GM19397 (cell line): Measurements from ENCODE around the gene NUMB.

Experiments
- ATAC-seq: cut with Tn5 transposase; IDR thresholded peaks from one replicate; pipeline ENCODE4 v1.9.1; 2021; ENCODE audit warnings: mild to moderate bottlenecking, moderate library complexity; ENCODE audit not compliant: unreplicated experiment

The NUMB gene

DNA sequence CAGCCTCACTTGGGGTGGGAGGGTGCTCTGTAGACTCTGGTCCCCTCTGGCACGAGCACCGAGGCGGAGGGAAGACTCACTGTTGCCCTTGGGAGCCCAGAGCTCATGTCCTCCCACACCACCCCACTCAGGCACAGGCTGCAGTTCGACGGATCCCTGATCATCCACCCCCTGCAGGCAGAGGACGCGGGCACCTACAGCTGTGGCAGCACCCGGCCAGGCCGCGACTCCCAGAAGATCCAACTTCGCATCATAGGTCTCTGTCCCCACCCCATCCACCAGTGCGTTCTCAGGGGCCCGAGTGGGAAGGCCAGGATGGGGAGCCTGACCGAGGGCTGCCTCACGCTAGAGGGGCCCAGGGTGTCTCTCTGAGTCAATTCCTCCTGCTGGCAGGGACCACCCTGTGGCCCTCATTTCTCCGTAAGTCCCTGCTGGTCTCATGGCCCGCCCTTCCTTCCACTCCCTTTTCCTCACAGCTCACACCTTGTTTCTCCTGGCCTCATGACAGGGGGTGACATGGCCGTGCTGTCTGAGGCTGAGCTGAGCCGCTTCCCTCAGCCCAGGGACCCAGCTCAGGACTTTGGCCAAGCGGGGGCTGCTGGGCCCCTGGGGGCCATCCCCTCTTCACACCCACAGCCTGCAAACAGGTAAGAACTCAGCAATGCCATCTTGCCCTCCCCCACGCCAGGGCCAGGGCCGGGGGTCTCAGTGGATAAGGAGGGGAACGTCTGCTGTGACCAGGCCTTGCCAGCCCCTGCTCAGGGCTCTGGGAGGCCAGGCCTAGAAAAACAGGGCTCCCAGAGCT is 194.1 kb downstream of the NUMB start:
- ATAC-seq = no peak

DNA sequence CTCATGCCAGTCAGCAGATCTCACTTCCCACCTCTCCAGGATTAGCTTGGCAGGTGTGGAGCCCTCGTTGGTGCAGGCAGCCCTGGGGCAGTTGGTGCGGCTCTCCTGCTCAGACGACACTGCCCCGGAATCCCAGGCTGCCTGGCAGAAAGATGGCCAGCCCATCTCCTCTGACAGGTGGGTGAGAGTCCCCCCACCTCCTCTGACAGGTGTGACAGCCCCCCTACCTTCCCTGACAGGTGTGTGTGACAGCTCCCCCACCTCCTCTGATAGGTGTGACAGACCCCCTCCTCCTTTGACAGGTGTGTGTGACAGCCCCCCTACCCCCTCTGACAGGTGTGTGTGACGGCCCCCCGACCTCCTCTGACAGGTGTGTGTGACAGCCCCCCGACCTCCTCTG is 194.7 kb downstream of the NUMB start:
- no peak for ATAC-seq

DNA sequence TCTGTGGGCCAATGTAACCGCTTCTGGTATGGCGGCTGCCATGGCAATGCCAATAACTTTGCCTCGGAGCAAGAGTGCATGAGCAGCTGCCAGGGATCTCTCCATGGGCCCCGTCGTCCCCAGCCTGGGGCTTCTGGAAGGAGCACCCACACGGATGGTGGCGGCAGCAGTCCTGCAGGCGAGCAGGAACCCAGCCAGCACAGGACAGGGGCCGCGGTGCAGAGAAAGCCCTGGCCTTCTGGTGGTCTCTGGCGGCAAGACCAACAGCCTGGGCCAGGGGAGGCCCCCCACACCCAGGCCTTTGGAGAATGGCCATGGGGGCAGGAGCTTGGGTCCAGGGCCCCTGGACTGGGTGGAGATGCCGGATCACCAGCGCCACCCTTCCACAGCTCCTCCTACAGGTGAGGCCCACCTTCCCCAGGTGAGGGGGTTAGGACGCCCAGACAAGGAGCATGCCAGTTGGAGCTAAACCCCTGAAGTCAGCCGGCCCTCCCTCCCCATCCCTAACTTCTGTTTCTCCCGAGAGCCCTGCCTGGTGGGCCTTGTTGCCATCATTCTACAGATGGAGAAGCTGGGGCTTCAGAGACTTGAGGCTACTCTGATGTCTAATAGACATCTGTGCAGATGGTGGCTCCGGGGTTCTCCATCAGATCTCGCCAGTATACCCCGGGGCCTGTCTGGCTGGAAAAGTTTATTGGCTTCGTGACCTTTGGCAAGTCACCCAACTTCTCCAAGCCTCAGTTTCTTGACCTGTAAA is 195.7 kb downstream of the NUMB start:
- ATAC-seq = no peak

DNA sequence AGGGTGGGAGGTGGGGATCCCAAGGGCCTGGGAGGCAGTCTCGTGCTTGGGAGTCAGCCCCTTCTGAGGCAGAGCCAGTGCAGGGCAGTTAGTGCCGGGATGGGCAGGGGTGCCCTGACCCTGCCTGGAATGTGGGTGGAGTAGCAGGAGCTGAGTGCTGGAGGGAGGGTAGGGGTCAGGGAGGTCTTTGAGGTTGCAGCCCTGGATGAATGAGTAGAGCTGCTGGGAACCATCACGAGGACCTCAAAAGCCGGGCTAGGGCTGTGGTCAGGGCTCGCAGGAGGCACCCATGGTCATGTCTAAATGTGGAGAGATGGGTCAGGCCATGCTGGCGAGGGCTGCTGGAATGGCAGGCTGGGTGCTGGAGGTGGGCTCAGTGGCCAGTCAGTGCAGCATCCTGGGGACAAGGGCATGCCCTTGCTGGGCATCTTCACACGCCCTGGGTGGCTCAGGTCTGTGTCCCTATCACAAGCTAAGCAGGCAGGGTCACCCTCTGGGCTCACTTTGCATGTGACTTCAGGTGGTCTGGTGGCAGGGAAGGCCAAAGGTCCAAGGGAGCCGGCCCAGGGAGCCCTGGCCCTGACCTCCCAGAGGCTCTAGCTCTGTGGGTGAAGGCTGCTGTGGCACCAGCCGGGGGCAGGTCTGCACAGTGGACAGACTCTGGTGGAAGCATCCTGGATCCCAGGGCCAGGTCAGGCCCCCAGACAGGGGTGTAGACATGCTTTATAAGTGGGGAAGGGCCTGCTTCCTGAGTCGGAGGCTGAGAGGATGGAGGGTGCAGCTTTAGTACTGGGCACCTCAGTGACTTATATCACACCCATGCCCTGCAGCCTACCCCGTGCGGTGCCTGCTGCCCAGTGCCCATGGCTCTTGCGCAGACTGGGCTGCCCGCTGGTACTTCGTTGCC is 196.6 kb downstream of the NUMB start:
- ATAC-seq = no peak

GRCh38 chr14:73261075-73261474 is 197.3 kb downstream of the NUMB start:
- ATAC-seq = no peak

GRCh38 chr14:73260574-73260973 is 197.8 kb downstream of the NUMB start:
- no peak for ATAC-seq

DNA sequence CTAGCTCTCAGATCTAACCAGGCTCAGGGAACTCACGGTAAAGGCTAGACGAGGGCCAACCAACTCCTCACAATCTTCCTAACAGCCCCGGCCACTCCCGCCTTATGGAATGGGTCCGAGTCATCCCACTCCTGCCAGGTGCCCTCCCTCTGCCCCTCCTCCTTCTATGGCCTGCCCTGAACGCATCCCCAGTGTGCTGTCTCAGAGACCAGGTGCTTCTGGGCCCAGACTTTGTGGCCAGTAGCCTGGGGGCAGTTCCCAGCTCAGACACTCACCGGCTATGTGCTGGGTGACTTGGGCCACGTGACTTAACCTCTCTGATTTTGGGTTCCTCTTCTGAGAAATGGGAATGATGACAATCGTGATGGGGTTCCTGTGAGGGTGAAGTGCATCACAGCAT is 198.5 kb downstream of the NUMB start:
- no peak for ATAC-seq

- ATAC-seq = no peak
Measured at GRCh38 chr14:73258845-73259611, 199.3 kb downstream of the NUMB start.

- no peak for ATAC-seq
Measured at GRCh38 chr14:73258076-73258475, 200.3 kb downstream of the NUMB start.

DNA sequence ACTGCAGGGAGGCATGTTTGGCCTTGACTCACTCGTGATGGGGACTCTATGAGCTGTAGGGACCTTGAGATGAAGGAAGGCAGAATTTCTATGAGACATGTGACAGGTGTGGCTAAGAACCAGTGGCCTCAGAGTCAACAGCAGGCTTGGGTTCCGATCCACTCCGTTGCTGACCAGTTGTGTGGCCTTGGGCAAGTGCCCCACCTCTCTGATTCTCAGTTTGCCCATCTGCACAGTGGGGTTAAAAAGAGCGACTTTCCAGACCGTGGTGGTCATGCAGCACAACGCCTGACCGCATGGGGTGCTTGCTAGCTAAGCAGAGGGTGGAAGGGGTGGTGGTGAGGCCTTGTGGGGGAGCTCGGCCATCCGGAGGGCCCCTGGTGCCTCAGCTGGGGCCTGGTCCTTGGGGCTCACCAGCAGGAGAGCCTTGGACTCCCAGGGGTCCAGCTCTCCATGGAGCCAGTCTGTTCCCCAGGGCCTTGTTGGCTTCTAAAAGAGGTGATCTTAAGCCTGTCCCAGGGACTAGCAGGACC is 202.6 kb downstream of the NUMB start:
- no peak for ATAC-seq

GRCh38 chr14:73255005-73255400 is 203.3 kb downstream of the NUMB start:
- no peak for ATAC-seq

DNA sequence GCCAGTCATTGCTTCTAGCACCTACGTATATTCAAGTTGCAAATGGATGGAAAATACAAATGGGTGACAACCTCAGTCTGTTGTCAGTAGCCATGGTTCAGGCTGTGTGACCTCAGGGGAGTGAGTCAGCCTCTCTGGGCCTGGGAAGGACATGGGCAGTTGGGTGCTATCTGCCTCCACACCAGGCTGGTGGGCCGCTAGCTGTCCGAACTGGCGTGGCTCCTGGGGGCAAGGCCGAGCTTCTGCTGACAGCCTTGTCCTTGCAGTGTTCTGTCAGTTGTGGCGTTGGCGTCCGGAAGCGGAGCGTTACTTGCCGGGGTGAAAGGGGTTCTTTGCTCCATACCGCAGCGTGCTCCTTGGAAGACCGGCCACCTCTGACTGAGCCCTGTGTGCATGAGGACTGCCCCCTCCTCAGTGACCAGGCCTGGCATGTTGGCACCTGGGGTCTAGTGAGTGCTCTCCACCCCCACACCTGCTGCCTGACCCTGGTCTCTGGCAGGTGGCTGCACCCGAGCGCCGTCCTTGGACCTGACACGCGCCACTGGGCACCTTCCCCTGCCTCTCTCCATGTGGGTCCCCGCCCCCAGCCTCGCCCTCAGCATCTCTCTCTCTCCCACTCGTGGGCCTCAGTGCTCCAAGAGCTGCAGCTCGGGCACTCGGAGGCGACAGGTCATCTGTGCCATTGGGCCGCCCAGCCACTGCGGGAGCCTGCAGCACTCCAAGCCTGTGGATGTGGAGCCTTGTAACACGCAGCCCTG is 203.9 kb downstream of the NUMB start:
- ATAC-seq = no peak

DNA sequence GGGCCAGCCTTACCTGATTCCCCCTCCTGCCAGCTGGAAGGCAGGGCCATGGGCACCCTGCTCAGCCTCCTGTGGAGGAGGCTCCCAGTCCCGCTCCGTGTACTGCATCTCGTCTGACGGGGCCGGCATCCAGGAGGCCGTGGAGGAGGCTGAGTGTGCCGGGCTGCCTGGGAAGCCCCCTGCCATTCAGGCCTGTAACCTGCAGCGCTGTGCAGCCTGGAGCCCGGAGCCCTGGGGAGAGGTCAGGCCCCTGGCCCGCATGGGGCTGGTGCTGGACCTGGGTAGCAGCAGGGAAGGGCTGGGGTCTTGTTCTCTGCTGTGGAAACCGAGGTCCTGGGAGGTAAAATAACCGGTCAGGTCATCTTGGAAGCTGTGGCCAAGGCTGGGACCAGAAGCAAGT is 204.6 kb downstream of the NUMB start:
- no peak for ATAC-seq

- ATAC-seq = no peak
Measured at GRCh38 chr14:73253323-73253610, 205.1 kb downstream of the NUMB start.

DNA sequence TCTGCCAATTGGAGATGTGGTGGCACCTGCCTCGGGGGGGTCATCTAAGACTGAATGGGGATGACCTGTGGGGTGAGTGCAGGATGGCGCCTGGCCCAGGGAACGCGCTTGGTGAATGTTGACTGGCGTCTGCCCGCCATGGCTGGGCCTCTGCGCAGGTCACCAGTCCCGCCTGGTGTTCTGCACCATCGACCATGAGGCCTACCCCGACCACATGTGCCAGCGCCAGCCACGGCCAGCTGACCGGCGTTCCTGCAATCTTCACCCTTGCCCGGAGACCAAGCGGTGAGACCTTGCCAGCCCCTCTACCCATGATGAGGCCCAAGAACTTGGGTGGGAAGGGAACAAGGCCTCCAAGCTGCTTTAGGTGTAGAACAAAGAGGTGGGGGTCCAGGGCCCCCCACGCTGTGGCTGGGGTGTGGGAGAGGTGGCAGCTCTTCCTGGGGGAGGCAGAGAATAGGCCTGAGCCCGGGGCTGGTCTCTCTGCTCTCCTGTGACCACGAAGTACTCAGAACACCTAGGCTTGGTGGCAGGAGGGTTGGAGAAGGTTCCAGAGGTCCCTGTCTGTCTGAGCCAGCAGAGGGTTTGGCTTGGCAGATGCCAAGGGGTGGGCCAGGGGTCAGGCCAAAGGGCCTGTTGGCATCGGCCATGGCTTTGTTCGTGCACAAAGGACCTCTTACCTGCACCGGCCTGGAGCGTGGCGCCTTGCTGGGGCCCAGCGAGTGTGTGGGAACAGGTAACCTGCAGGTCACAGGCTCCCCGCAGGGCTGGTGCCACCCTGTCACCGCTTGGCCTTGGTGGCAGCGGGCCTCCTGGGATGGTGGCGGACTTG is 205.6 kb downstream of the NUMB start:
- ATAC-seq = no peak

DNA sequence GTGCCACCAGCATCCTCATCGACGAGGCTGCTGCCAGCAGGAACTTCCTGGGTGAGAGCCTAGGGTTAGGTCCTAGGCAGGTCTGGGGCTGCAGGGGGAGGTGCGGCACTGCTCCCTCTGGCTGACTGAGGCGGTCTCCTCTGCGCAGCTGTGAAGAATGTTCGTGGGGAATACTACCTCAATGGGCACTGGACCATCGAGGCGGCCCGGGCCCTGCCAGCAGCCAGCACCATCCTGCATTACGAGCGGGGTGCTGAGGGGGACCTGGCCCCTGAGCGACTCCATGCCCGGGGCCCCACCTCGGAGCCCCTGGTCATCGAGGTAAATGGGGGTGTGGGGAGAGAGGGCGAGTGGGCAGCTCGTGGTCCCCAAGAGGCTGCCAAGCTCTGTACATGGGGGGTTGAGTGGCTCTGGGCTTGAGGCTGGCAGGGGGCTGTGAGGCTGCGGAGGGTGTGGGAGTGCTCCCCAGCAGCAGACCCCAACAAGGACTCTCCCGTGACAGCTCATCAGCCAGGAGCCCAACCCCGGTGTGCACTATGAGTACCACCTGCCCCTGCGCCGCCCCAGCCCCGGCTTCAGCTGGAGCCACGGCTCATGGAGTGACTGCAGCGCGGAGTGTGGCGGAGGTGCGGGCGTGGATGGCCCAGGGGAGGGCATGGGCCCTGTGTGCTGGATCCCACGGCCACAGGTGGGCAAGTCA is 206.7 kb downstream of the NUMB start:
- ATAC-seq = no peak

DNA sequence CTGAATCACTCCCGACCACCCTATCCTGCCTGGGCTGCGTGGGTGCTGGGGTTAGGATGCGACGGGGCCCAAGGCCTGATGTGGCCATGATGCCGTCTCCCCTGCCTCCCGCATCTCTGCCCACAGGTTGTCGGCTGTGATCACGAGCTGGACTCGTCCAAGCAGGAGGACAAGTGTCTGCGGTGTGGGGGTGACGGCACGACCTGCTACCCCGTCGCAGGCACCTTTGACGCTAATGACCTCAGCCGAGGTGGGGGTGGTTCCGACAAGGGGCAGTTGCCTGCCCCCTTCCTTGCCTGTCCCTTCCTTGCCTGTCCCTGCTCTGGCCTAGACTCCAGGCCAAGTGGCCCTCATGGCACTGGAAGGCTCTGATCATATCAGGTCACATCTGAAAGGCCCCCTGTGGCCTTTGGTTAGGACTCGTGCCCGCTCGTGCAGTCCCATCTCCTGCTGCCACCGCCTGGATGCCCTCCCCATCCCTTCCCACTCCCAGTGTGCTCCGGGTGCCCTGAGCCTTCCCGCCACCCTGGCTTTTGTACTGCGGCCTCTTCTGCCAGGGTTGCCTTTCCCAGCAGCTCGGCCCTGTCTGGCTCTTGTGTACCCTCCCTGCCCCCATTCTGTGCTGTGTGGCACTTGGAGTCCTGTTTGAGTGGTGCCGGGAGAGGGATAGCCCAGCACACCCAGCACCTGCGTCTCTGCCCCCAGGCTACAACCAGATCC is 207.4 kb downstream of the NUMB start:
- no peak for ATAC-seq

DNA sequence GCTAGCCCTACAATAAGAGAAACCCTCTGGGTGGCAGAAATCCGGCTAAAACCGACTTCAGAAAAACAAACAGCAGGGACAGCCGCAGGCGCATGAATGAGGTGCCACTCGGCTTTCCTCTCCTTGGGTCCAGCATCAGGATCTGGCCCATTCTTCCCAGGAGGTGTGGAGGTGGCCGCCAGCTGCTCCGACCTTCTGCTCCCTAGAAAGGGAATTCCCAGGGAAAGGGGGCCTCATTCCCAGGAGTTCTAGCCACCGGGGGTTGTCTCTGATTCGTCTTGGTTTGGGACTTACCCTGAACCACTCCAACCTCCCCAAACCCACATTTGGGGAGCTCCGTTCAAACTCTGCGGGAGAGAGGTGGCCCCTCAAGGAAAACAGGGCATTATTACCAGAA is 208.0 kb downstream of the NUMB start:
- no peak for ATAC-seq
